ENCODE data around the gene CEACAM16. TPM values are rescaled to one million over a fixed set of nuclear protein-coding genes. Genes with fewer than 3 reads are reported as not detected.

The CEACAM16 gene
- polyA plus RNA-seq, 1 donor (not counting 4 experiments of a cell fraction or from before 2014, with no cell fraction given) = not detected

GRCh38 chr19:44732235-44733014 lies 33.5 kb downstream of the CEACAM16 start:
- TF ChIP-seq EZH2 (IDR thresholded peaks at IDR 0.05; ENCODE audit: low read length) = no peak
- no peak for TF ChIP-seq CTCF (optimal IDR thresholded peaks at IDR 0.05 in 1 of 3, IDR thresholded peaks at IDR 0.05 in 1 of 3, conservative IDR thresholded peaks at IDR 0.05 in 1 of 3; ENCODE audit: extremely low read depth in 1 of 3, insufficient read depth in 2 of 3, low read length in 3 of 3)
- DNase-seq (ENCODE audit: low read depth, low spot score) = no peak
- H4K20me1 ChIP-seq (ENCODE audit: control insufficient read depth, extremely low read depth, insufficient read depth, low read length) = no peaks in the 10 kb centered on the region
- no peaks in the 10 kb centered on the region for H3K79me2 ChIP-seq (ENCODE audit: control insufficient read depth, insufficient read depth, low read length)
- H3K27ac ChIP-seq (ENCODE audit: control insufficient read depth, insufficient read depth, low read length) = no peak overlapping the region
- no peaks in the 10 kb centered on the region for H3K9me1 ChIP-seq (ENCODE audit: control insufficient read depth, extremely low read depth, insufficient read depth, low read length)
- dilution Hi-C loops (cut with MboI; ENCODE audit: extremely low pct_ligation_motif_present, low sequenced_read_pairs) = no loop called here
- H3K4me3 ChIP-seq (ENCODE audit: control insufficient read depth in 2 of 3, extremely low read depth in 1 of 3, insufficient read depth in 2 of 3, low read depth in 1 of 3, low read length in 3 of 3) = no peak overlapping the region
- H3K4me2 ChIP-seq (ENCODE audit: control insufficient read depth, extremely low read depth, insufficient read depth, low read depth, low read length) = no peak overlapping the region
- H3K4me1 ChIP-seq (ENCODE audit: control insufficient read depth, extremely low read depth, insufficient read depth, low read length) = peaks cover 7% of the 10 kb centered on the region
- H2AFZ ChIP-seq (ENCODE audit: control insufficient read depth, low read length) = no peak overlapping the region
- H3K27me3 ChIP-seq (ENCODE audit: control insufficient read depth, extremely low read depth, insufficient read depth, low read length) = no peaks in the 10 kb centered on the region
- no peak for FAIRE-seq
- H3K36me3 ChIP-seq (ENCODE audit: control insufficient read depth in 2 of 2, extremely low read depth in 1 of 2, insufficient read depth in 2 of 2, low read length in 2 of 2) = no peaks in the 10 kb centered on the region
- H3K9ac ChIP-seq (ENCODE audit: control insufficient read depth, extremely low read depth, insufficient read depth, low read length) = no peak overlapping the region
- no peaks in the 10 kb centered on the region for H3K9me3 ChIP-seq (ENCODE audit: control insufficient read depth, low read depth, low read length)

- Histone ChIP-seq H3K9ac (ENCODE audit: control insufficient read depth, extremely low read depth, insufficient read depth, low read length) (no peak overlapping the region), H2AFZ (ENCODE audit: control insufficient read depth, low read length) (no peak overlapping the region), H3K27ac (ENCODE audit: control insufficient read depth, insufficient read depth, low read length) (no peak overlapping the region), H3K4me3 (ENCODE audit: control insufficient read depth in 2 of 3, extremely low read depth in 1 of 3, insufficient read depth in 2 of 3, low read depth in 1 of 3, low read length in 3 of 3) (no peak overlapping the region), H3K9me1 (ENCODE audit: control insufficient read depth, extremely low read depth, insufficient read depth, low read length) (no peaks in the 10 kb centered on the region), H4K20me1 (ENCODE audit: control insufficient read depth, extremely low read depth, insufficient read depth, low read length) (no peaks in the 10 kb centered on the region), H3K4me1 (ENCODE audit: control insufficient read depth, extremely low read depth, insufficient read depth, low read length) (peaks cover 13% of the 10 kb centered on the region), H3K9me3 (ENCODE audit: control insufficient read depth, low read depth, low read length) (no peaks in the 10 kb centered on the region), H3K79me2 (ENCODE audit: control insufficient read depth, insufficient read depth, low read length) (no peaks in the 10 kb centered on the region), H3K36me3 (ENCODE audit: control insufficient read depth in 2 of 2, extremely low read depth in 1 of 2, insufficient read depth in 2 of 2, low read length in 2 of 2) (no peaks in the 10 kb centered on the region), H3K27me3 (ENCODE audit: control insufficient read depth, extremely low read depth, insufficient read depth, low read length) (no peaks in the 10 kb centered on the region), H3K4me2 (ENCODE audit: control insufficient read depth, extremely low read depth, insufficient read depth, low read depth, low read length) (no peak overlapping the region)
- TF ChIP-seq CTCF (optimal IDR thresholded peaks at IDR 0.05 in 1 of 3, IDR thresholded peaks at IDR 0.05 in 1 of 3, conservative IDR thresholded peaks at IDR 0.05 in 1 of 3; ENCODE audit: extremely low read depth in 1 of 3, insufficient read depth in 2 of 3, low read length in 3 of 3) (no peak), EZH2 (IDR thresholded peaks at IDR 0.05; ENCODE audit: low read length) (no peak)
- no peak for DNase-seq (ENCODE audit: low read depth, low spot score)
- no peak for FAIRE-seq
- dilution Hi-C loops (cut with MboI; ENCODE audit: extremely low pct_ligation_motif_present, low sequenced_read_pairs) = no loop called here
Observed at GRCh38 chr19:44734357-44734756, 35.4 kb downstream of the CEACAM16 start.
